Measurements from ENCODE around the gene MAGEF1.

DNA sequence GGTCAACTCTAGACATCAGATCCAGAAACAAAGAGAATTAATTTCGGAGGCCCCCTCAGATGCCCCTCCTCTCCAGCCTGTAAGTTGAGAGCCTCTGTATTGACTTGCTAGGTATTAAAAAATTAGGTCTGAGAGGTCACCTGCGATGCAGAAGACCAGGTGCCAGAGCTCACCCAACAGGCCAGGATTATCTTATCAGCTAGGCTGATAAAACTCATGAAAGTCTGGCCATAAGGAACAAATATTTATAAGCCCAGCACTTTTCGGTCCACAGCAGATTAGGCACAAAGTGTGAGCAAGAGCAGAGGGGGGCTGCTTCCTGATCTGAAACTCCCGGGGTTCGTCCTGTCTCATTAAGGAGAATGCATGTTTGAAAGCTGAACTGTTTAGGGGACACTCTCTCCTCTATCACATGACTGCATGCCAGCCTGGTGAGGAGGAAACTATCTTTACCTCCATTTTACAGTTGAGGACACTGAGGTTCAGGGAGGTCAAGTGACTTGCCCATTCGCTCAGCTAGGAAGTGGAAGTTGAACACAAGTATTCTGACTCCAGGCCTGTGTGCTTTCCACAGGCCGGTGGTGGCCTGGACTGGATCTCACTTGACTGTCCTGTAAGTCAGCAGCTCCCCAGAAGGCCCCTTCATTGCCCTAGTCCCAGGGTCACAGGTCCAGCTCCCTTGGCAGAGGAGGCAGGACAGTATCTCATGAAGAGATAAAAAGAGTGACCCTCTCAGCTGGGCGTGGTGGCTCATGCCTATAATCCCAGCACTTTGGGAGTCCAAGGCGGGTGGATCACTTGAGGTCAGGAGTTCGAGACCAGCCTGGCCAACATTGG lies 39.6 kb upstream of the MAGEF1 start:
- TF ChIP-seq, protein P1, sequence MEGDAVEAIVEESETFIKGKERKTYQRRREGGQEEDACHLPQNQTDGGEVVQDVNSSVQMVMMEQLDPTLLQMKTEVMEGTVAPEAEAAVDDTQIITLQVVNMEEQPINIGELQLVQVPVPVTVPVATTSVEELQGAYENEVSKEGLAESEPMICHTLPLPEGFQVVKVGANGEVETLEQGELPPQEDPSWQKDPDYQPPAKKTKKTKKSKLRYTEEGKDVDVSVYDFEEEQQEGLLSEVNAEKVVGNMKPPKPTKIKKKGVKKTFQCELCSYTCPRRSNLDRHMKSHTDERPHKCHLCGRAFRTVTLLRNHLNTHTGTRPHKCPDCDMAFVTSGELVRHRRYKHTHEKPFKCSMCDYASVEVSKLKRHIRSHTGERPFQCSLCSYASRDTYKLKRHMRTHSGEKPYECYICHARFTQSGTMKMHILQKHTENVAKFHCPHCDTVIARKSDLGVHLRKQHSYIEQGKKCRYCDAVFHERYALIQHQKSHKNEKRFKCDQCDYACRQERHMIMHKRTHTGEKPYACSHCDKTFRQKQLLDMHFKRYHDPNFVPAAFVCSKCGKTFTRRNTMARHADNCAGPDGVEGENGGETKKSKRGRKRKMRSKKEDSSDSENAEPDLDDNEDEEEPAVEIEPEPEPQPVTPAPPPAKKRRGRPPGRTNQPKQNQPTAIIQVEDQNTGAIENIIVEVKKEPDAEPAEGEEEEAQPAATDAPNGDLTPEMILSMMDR (IDR thresholded peaks at IDR 0.05; ENCODE audit: control extremely low read depth in 1 of 3, insufficient read depth in 1 of 3, low read depth in 1 of 3, low read length in 3 of 3) = no peak
- TF ChIP-seq YY1 (IDR thresholded peaks at IDR 0.05; ENCODE audit: low read depth, low read length) (no peak), POLR2A (IDR thresholded peaks at IDR 0.05; ENCODE audit: control extremely low read depth in 1 of 2, low read depth in 2 of 2, low read length in 2 of 2) (no peak), EZH2 (IDR thresholded peaks at IDR 0.05; ENCODE audit: low read depth, low read length, severe bottlenecking) (no peak), SUZ12 (IDR thresholded peaks at IDR 0.05; ENCODE audit: low read length) (no peak), RAD21 (IDR thresholded peaks at IDR 0.05 in 1 of 2, conservative IDR thresholded peaks at IDR 0.05 in 1 of 2; ENCODE audit: low read depth in 2 of 2, low read length in 2 of 2) (no peak), RFX5 (IDR thresholded peaks at IDR 0.05; ENCODE audit: borderline replicate concordance, low read depth, low read length) (no peak), EGR1 (IDR thresholded peaks at IDR 0.05; ENCODE audit: borderline replicate concordance, low read depth, low read length) (no peak)
